Testis (tissue), 3 donors: ENCODE data around the gene MEGF10. TPM values are rescaled to one million over a fixed set of nuclear protein-coding genes. Genes with fewer than 3 reads are reported as not detected.
A peak's percentile ranks its signal among the peaks of the same experiment; 100 is the strongest.

Experiments
- DNase-seq: peaks from one replicate; pipeline ENCODE4 v3.0.0-alpha.2; 2019
- H3K27ac ChIP-seq, 2 donors: fragments of 200-600 bp; sonication (generic); one replicate each; pipeline ENCODE4 v1.5.1; 2019
- H3K27me3 ChIP-seq: fragments of 200-600 bp; sonication (generic); one replicate; pipeline ENCODE4 v1.5.1; 2019
- H3K36me3 ChIP-seq: fragments of 200-600 bp; sonication (generic); one replicate; pipeline ENCODE4 v1.5.1; 2017; ENCODE audit warnings: low read depth; ENCODE audit errors: missing control alignments
- H3K4me1 ChIP-seq: fragments of 200-600 bp; sonication (generic); one replicate; pipeline ENCODE4 v1.5.1; 2019
- H3K4me3 ChIP-seq, 2 donors: fragments of 200-600 bp; sonication (generic); one replicate each; pipeline ENCODE4 v1.5.1; 2017 to 2019
- H3K9me3 ChIP-seq: fragments of 200-600 bp; sonication (generic); one replicate; pipeline ENCODE4 v1.5.1; 2017
- CTCF ChIP-seq, 3 experiments: fragments of 450-650 bp in 2 of 3; fragments of 200-600 bp in 1 of 3; sonication (generic) in 1 of 3; IDR thresholded peaks; one replicate each; pipeline ENCODE4 v1.5.1; 2016 to 2019; ENCODE audit warnings: antibody characterized with exemption in 3 of 3, mild to moderate bottlenecking in 2 of 3, moderate library complexity in 1 of 3
- POLR2A ChIP-seq: fragments of 450-650 bp; IDR thresholded peaks from one replicate; pipeline ENCODE4 v1.6.1; 2017; ENCODE audit warnings: antibody characterized with exemption, mild to moderate bottlenecking, moderate library complexity
- WGBS, 2 donors: methylation state at CpG; one replicate each; pipeline ENCODE4 v1.1.5; 2018; 5-methylcytosine and 5-hydroxymethylcytosine counted together
- intact Hi-C: fragments of 100-400 bp; cut with DNase I; formaldehyde crosslinking; loops from one replicate; pipeline ENCODE4 v1.15.1; 2023; ENCODE audit warnings: low total_unique reads
- polyA plus RNA-seq: library from polyadenylated mRNA; stranded (reverse); fragments of 350-450 nt; fragmentation: Illumina TruSeq; extraction: RNeasy Lipid Tissue Mini Kit (QIAGEN cat#74804); gene quantifications from one replicate; pipeline ENCODE4 v1.2.3, GENCODE V29; 2014; ENCODE audit warnings: low read depth, low replicate concordance; ENCODE audit not compliant: insufficient read depth
- total RNA-seq, 2 donors: library from RNA; depleted of rRNA; stranded (reverse); fragments of >200 nt; gene quantifications; one replicate each; pipeline ENCODE4 v1.2.3, GENCODE V29; 2016

Gene MEGF10
- total and polyA plus RNA-seq, 3 donors from 2014 or later = 2.4 to 5.1 (median 4.6) TPM

DNA sequence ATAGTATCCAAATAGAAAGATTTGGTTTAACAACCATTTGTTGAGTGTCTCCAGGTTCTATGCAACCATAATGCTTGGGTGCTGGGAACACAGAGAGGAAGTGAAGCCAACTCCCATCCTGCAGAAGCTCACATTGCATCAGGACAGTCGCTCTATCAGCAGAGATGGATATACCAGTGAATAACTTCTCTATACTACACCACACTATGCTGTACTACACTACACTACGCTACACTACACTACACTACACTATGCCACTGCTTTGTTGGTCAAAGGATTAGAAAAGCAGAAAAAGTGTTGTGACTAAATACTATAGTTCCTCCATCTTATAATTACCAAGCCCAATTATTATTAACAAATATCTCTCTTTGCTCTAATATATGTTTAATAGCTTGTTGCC, 137.7 kb downstream of the MEGF10 start:
- H3K9me3 ChIP-seq = no peaks in the 10 kb centered on the region
- no peaks in the 10 kb centered on the region for H3K36me3 ChIP-seq
- no peaks in the 10 kb centered on the region for H3K4me1 ChIP-seq
- no peak for DNase-seq
- no peaks in the 10 kb centered on the region for H3K27me3 ChIP-seq
- H3K4me3 ChIP-seq = no peak overlapping the region
- no peak overlapping the region for H3K27ac ChIP-seq
- 86 to 89% methylated on average over 2 of the region's 2 CpGs for WGBS, 2 donors
- intact Hi-C loops = no loop called here
- TF ChIP-seq CTCF (IDR thresholded peaks at IDR 0.05) (no peak), POLR2A (no peak)

- H3K4me1 ChIP-seq = no peaks in the 10 kb centered on the region
- H3K36me3 ChIP-seq = no peaks in the 10 kb centered on the region
- 58 to 73% methylated on average over 5 of the region's 5 CpGs for WGBS, 2 donors
- H3K9me3 ChIP-seq = no peaks in the 10 kb centered on the region
- TF ChIP-seq POLR2A (no peak), CTCF (IDR thresholded peaks at IDR 0.05) (no peak)
- peak; percentile 65 for DNase-seq
- intact Hi-C loops = no loop called here
- H3K27me3 ChIP-seq = no peaks in the 10 kb centered on the region
- no peak overlapping the region for H3K4me3 ChIP-seq
- no peak overlapping the region for H3K27ac ChIP-seq
Observed at GRCh38 chr5:127428748-127429147, 138.2 kb downstream of the MEGF10 start.

- intact Hi-C loops = no loop called here
- DNase-seq = no peak
- no peak overlapping the region for H3K4me3 ChIP-seq
- TF ChIP-seq POLR2A (no peak), CTCF (IDR thresholded peaks at IDR 0.05) (no peak)
- no peaks in the 10 kb centered on the region for H3K36me3 ChIP-seq
- H3K27me3 ChIP-seq = no peaks in the 10 kb centered on the region
- H3K27ac ChIP-seq = no peak overlapping the region
- H3K4me1 ChIP-seq = no peaks in the 10 kb centered on the region
- H3K9me3 ChIP-seq = no peaks in the 10 kb centered on the region
Observed at GRCh38 chr5:127429928-127430327, 139.3 kb downstream of the MEGF10 start.

DNA sequence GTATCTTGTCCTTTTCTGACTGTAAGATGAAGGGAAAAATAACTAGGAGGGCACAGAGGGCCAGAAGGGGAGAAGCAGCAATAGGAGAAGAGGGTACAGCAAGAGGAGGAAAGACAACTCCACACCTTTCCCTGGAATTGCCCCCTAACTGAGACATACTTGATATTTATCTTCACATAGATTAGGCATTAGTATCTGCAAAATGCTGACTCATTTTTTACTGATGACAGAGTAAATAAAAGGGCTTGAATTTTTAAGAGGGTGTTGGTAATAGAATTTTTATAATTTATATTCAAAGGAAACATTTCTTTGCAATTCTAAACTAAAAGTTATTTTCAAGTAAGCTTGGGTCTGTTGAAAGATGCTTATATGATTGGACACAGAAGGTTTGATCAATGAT, 140.0 kb downstream of the MEGF10 start:
- H3K36me3 ChIP-seq = no peaks in the 10 kb centered on the region
- H3K4me1 ChIP-seq = no peaks in the 10 kb centered on the region
- no peaks in the 10 kb centered on the region for H3K27me3 ChIP-seq
- no peak overlapping the region for H3K4me3 ChIP-seq
- DNase-seq = no peak
- H3K27ac ChIP-seq = no peak overlapping the region
- no peaks in the 10 kb centered on the region for H3K9me3 ChIP-seq
- intact Hi-C loops = no loop called here
- no peak for TF ChIP-seq CTCF (IDR thresholded peaks at IDR 0.05)
- TF ChIP-seq POLR2A = no peak

DNA sequence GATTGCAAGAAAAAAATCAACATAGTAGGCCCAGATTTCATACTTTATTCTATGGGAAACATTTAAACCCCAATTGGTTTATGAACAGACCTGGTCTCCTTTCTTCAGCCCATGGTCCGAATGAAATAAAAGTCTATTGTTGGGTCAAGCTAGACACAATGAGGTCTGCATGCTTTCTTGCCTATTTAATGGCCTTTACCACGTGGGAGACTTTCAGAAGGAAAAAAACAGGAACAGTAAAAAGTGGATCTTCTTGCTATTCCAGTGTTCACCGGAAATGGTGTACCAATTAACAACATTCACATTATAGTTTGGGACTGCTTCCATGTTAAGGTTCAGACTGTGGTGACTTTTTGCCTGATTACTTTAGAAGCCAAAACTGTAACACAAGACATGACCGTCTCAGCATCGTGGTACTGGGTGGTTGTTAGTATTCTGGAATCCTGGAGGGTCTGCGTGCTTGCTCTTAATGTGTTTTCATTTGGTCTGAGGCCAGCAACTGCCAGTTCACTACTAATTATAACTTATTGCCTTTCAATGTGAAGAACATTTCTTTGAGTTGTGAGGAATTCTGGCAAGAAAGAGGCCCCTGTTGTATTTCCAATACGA, 141.5 kb downstream of the MEGF10 start:
- Histone ChIP-seq H3K4me3 (no peak overlapping the region), H3K27me3 (no peaks in the 10 kb centered on the region), H3K36me3 (no peaks in the 10 kb centered on the region), H3K9me3 (no peaks in the 10 kb centered on the region), H3K27ac (no peak overlapping the region), H3K4me1 (no peaks in the 10 kb centered on the region)
- 54 to 56% methylated on average over 7 of the region's 7 CpGs for WGBS, 2 donors
- TF ChIP-seq POLR2A = no peak
- intact Hi-C loops = no loop called here
- no peak for DNase-seq
